ENCODE data around the gene PRICKLE2.

DNA sequence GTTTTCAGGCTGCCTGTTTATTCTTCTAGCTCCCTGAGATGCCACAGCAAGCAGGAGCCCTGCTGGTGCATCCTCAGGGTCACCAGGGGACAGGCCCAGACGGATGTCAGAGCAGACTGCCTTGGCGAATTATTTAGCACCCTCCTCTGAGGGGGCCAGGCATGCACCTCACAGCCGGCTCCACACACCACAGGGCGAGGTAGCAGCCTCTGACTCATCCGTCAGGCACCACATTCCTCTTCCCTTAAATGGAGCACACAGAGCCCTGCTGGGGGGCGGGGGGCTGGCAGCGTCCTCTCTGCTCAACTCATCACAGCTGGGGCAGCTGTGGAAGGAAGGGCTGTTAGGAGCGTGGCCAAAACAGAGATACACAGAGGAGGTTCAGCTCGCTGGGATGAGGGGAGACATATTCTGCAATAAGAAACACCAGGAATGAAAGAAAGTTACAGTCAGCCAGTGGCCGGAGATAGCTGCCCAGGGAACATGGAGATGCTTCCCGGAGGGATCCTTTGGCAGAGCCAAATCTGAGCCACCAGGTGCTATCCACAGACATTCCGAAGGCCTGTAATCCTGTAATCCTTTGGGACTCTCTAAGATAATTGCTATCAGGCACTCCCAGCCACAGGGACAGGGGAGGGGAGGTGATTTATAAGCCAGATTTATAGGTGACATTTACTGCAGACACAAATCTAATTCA is 13.9 kb upstream of the PRICKLE2 start:
- TF ChIP-seq, protein P1, sequence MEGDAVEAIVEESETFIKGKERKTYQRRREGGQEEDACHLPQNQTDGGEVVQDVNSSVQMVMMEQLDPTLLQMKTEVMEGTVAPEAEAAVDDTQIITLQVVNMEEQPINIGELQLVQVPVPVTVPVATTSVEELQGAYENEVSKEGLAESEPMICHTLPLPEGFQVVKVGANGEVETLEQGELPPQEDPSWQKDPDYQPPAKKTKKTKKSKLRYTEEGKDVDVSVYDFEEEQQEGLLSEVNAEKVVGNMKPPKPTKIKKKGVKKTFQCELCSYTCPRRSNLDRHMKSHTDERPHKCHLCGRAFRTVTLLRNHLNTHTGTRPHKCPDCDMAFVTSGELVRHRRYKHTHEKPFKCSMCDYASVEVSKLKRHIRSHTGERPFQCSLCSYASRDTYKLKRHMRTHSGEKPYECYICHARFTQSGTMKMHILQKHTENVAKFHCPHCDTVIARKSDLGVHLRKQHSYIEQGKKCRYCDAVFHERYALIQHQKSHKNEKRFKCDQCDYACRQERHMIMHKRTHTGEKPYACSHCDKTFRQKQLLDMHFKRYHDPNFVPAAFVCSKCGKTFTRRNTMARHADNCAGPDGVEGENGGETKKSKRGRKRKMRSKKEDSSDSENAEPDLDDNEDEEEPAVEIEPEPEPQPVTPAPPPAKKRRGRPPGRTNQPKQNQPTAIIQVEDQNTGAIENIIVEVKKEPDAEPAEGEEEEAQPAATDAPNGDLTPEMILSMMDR (IDR thresholded peaks at IDR 0.05) = no peak
- TF ChIP-seq SIN3A (IDR thresholded peaks at IDR 0.05; ENCODE audit: borderline replicate concordance, insufficient read depth, low read depth, low read length) = no peak
